Ishikawa (cell line): Measurements from ENCODE around the gene NRXN3.

Experiments used
- CEBPB ChIP-seq: IDR thresholded peaks from 2 replicates; pipeline ENCODE4 v1.6.1; 2012
- CREB1 ChIP-seq: IDR thresholded peaks from 2 replicates; pipeline ENCODE4 v1.6.1; 2012; ENCODE audit warnings: low read depth
- EGR1 ChIP-seq: IDR thresholded peaks from 2 replicates; pipeline ENCODE4 v1.6.1; 2012
- EP300 ChIP-seq: IDR thresholded peaks from 2 replicates; pipeline ENCODE4 v1.6.1; 2012; ENCODE audit warnings: borderline replicate concordance
- FOXM1 ChIP-seq: IDR thresholded peaks from 2 replicates; pipeline ENCODE4 v1.6.1; 2012; ENCODE audit warnings: low read depth, borderline replicate concordance
- MAX ChIP-seq: IDR thresholded peaks from 2 replicates; pipeline ENCODE4 v1.6.1; 2012
- NFIC ChIP-seq: IDR thresholded peaks from 2 replicates; pipeline ENCODE4 v1.6.1; 2012
- RAD21 ChIP-seq: IDR thresholded peaks from 2 replicates; pipeline ENCODE4 v1.6.1; 2012; ENCODE audit warnings: low read depth
- REST ChIP-seq: IDR thresholded peaks from 2 replicates; pipeline ENCODE4 v1.6.1; 2012; ENCODE audit warnings: low read depth, mild to moderate bottlenecking
- TAF1 ChIP-seq: IDR thresholded peaks from 2 replicates; pipeline ENCODE4 v1.6.1; 2012; ENCODE audit warnings: low read depth, mild to moderate bottlenecking
- TCF12 ChIP-seq: IDR thresholded peaks from 2 replicates; pipeline ENCODE4 v1.6.1; 2012; ENCODE audit warnings: low read depth
- TEAD4 ChIP-seq: IDR thresholded peaks from 2 replicates; pipeline ENCODE4 v1.6.1; 2012
- USF1 ChIP-seq: IDR thresholded peaks from 2 replicates; pipeline ENCODE4 v1.6.1; 2012
- YY1 ChIP-seq: IDR thresholded peaks from 2 replicates; pipeline ENCODE4 v1.6.1; 2012; ENCODE audit warnings: low read depth
- ZBTB7A ChIP-seq: IDR thresholded peaks from 2 replicates; pipeline ENCODE4 v1.6.1; 2012; ENCODE audit warnings: low read depth

The NRXN3 gene

GRCh38 chr14:79166171-79166570 lies 996.0 kb downstream of the NRXN3 start:
- TF ChIP-seq EGR1 = no peak

GRCh38 chr14:79167957-79168356 lies 997.8 kb downstream of the NRXN3 start:
- no peak for TF ChIP-seq REST
- no peak for TF ChIP-seq MAX
- TF ChIP-seq YY1 = no peak
- TF ChIP-seq CEBPB = no peak
- no peak for TF ChIP-seq CREB1
- no peak for TF ChIP-seq ZBTB7A
- no peak for TF ChIP-seq RAD21
- TF ChIP-seq USF1 = no peak
- TF ChIP-seq EP300 = no peak
- no peak for TF ChIP-seq FOXM1
- TF ChIP-seq TAF1 = no peak
- TF ChIP-seq NFIC = no peak
- no peak for TF ChIP-seq TEAD4
- no peak for TF ChIP-seq EGR1
- no peak for TF ChIP-seq TCF12

GRCh38 chr14:79175671-79176070 lies 1005.5 kb downstream of the NRXN3 start:
- no peak for TF ChIP-seq ZBTB7A
- TF ChIP-seq USF1 = no peak
- no peak for TF ChIP-seq EGR1
- no peak for TF ChIP-seq TAF1
- TF ChIP-seq YY1 = no peak
- TF ChIP-seq TCF12 = no peak
- no peak for TF ChIP-seq MAX
- TF ChIP-seq FOXM1 = no peak
- no peak for TF ChIP-seq CREB1
- TF ChIP-seq EP300 = no peak
- TF ChIP-seq TEAD4 = no peak

GRCh38 chr14:79177106-79177505 lies 1006.9 kb downstream of the NRXN3 start:
- TF ChIP-seq REST = no peak

- TF ChIP-seq FOXM1 = no peak
- no peak for TF ChIP-seq ZBTB7A
- TF ChIP-seq TAF1 = no peak
- no peak for TF ChIP-seq EGR1
- no peak for TF ChIP-seq NFIC
- no peak for TF ChIP-seq YY1
- no peak for TF ChIP-seq TCF12
- TF ChIP-seq USF1 = no peak
- no peak for TF ChIP-seq EP300
- TF ChIP-seq CREB1 = no peak
- no peak for TF ChIP-seq TEAD4
- no peak for TF ChIP-seq MAX
- TF ChIP-seq RAD21 = no peak
Observed at GRCh38 chr14:79178719-79179118, 1008.5 kb downstream of the NRXN3 start.

- no peak for TF ChIP-seq TCF12
- no peak for TF ChIP-seq USF1
Observed at GRCh38 chr14:79179985-79180384, 1009.8 kb downstream of the NRXN3 start.

- no peak for TF ChIP-seq TEAD4
- no peak for TF ChIP-seq NFIC
- TF ChIP-seq EP300 = no peak
Observed at GRCh38 chr14:79180656-79181055, 1010.5 kb downstream of the NRXN3 start.
